Neural cell (in vitro differentiated cells): ENCODE data around the gene TMEM131. TPM values are rescaled to one million over a fixed set of nuclear protein-coding genes. Genes with fewer than 3 reads are reported as not detected.
"Not testable (repeated sequence)": the region's sequence is repeated elsewhere in the genome, so short reads cannot be mapped to it uniquely, and the experiment has no call there.

Experiments used
- H2AFZ ChIP-seq: fragments of 200-600, 300-800 bp; sonication (generic), shearing (Covaris generic); 2 replicates; pipeline ENCODE4 v1.6.0; 2014; ENCODE audit warnings: low read depth, mild to moderate bottlenecking, antibody characterized with exemption, low read length, moderate library complexity
- H3F3A ChIP-seq: fragments of 200-600 bp; shearing (Covaris generic); 2 replicates; pipeline ENCODE4 v1.6.1; 2016; ENCODE audit warnings: mild to moderate bottlenecking, moderate library complexity, mixed read lengths, antibody characterized with exemption, low read length; ENCODE audit not compliant: insufficient read depth, poor library complexity, severe bottlenecking
- H3K27ac ChIP-seq: fragments of 200-600, 300-800 bp; sonication (generic), shearing (Covaris generic); 2 replicates; pipeline ENCODE4 v1.5.1; 2014; ENCODE audit warnings: mild to moderate bottlenecking, low read length, moderate library complexity
- H3K27me3 ChIP-seq: fragments of 300-800, 200-600 bp; sonication (generic), shearing (Covaris generic); 2 replicates; pipeline ENCODE4 v1.6.0; 2014; ENCODE audit warnings: mild to moderate bottlenecking, low read depth, low read length, moderate library complexity; ENCODE audit not compliant: insufficient read depth
- H3K36me3 ChIP-seq: fragments of 300-800, 200-600 bp; sonication (generic), shearing (Covaris generic); 2 replicates; pipeline ENCODE4 v1.5.1; 2014; ENCODE audit warnings: mild to moderate bottlenecking, antibody characterized with exemption, low read length, moderate library complexity; ENCODE audit not compliant: insufficient read depth
- H3K4me2 ChIP-seq: fragments of 300-800, 200-600 bp; sonication (generic), shearing (Covaris generic); 2 replicates; pipeline ENCODE4 v1.6.0; 2014; ENCODE audit warnings: mild to moderate bottlenecking, low read length
- H3K4me3 ChIP-seq: fragments of 300-800, 200-600 bp; sonication (generic), shearing (Covaris generic); 2 replicates; pipeline ENCODE4 v1.5.1; 2014; ENCODE audit warnings: mild to moderate bottlenecking, low read length, moderate library complexity
- H3K79me2 ChIP-seq: fragments of 200-600 bp; shearing (Covaris generic); replicated peaks from 2 replicates; pipeline ENCODE4 v1.6.0; 2014; ENCODE audit warnings: mild to moderate bottlenecking, low read length, moderate library complexity; ENCODE audit not compliant: insufficient read depth
- H3K9ac ChIP-seq: fragments of 300-800, 200-600 bp; sonication (generic), shearing (Covaris generic); 2 replicates; pipeline ENCODE4 v1.6.1; 2016; ENCODE audit warnings: mild to moderate bottlenecking, low read length, mixed read lengths
- H3K9me2 ChIP-seq: fragments of 200-600 bp; shearing (Covaris generic); 2 replicates; pipeline ENCODE4 v1.6.1; 2016; ENCODE audit warnings: mild to moderate bottlenecking, low read length, mixed read lengths; ENCODE audit not compliant: insufficient read depth
- H3K9me3 ChIP-seq: fragments of 200-600, 300-800 bp; sonication (generic), shearing (Covaris generic); 2 replicates; pipeline ENCODE4 v1.6.1; 2016; ENCODE audit warnings: mild to moderate bottlenecking, mixed run types, low read length, moderate library complexity, mixed read lengths
- H4K20me1 ChIP-seq: fragments of 200-600 bp; shearing (Covaris generic); 2 replicates; pipeline ENCODE4 v1.6.1; 2016; ENCODE audit warnings: mild to moderate bottlenecking, mixed run types; ENCODE audit not compliant: insufficient read depth
- CTCF ChIP-seq: fragments of 450-650 bp; IDR thresholded peaks from 2 replicates; pipeline ENCODE4 v1.5.1; 2014; ENCODE audit warnings: antibody characterized with exemption, mild to moderate bottlenecking, moderate library complexity; ENCODE audit not compliant: poor library complexity, severe bottlenecking
- EP300 ChIP-seq: fragments of 450-650 bp; conservative IDR thresholded peaks from 2 replicates; pipeline ENCODE4 v1.6.1; 2014; ENCODE audit warnings: antibody characterized with exemption, mild to moderate bottlenecking, moderate library complexity; ENCODE audit not compliant: poor library complexity, severe bottlenecking
- EZH2 ChIP-seq: fragments of 200-600, 300-800 bp; shearing (Covaris generic), sonication (generic); IDR thresholded peaks from 2 replicates; pipeline ENCODE4 v1.6.1; 2014; ENCODE audit warnings: antibody characterized with exemption, low read length, borderline replicate concordance, mild to moderate bottlenecking; ENCODE audit not compliant: insufficient read depth, poor library complexity, severe bottlenecking
- MXI1 ChIP-seq: fragments of 450-650 bp; conservative IDR thresholded peaks from 2 replicates; pipeline ENCODE4 v1.6.1; 2014; ENCODE audit warnings: antibody characterized with exemption, mild to moderate bottlenecking; ENCODE audit not compliant: poor library complexity, severe bottlenecking
- POLR2AphosphoS5 ChIP-seq: IDR thresholded peaks from 2 replicates; pipeline ENCODE4 v1.6.1; 2012
- RAD21 ChIP-seq: fragments of 450-650 bp; conservative IDR thresholded peaks from 2 replicates; pipeline ENCODE4 v1.6.1; 2014; ENCODE audit warnings: antibody characterized with exemption, mild to moderate bottlenecking, moderate library complexity
- REST ChIP-seq: IDR thresholded peaks from 2 replicates; pipeline ENCODE4 v1.6.1; 2012; ENCODE audit warnings: borderline replicate concordance
- SMC3 ChIP-seq: fragments of 450-650 bp; conservative IDR thresholded peaks from 2 replicates; pipeline ENCODE4 v1.6.1; 2014; ENCODE audit warnings: antibody characterized with exemption, mild to moderate bottlenecking, moderate library complexity; ENCODE audit not compliant: poor library complexity
- TAF1 ChIP-seq: IDR thresholded peaks from 2 replicates; pipeline ENCODE4 v1.6.1; 2012; ENCODE audit warnings: low read depth
- polyA plus RNA-seq: library from polyadenylated mRNA; depleted of rRNA; stranded (reverse); fragments of >200 nt; gene quantifications from 2 replicates; pipeline ENCODE4 v1.2.3, GENCODE V29; 2014

TMEM131 gene
- polyA plus RNA-seq, 1 donor from 2014 or later, result 9.6 TPM

GRCh38 chr2:97900806-97901205, 94.9 kb downstream of the TMEM131 start:
- Histone ChIP-seq H3K9me2 (no peaks in the 10 kb centered on the region), H3K36me3 (no peaks in the 10 kb centered on the region), H3K9ac (no peak overlapping the region), H3K79me2 (no peaks in the 10 kb centered on the region), H3K4me3 (no peak overlapping the region), H2AFZ (no peak overlapping the region), H3K27ac (no peak overlapping the region), H3K27me3 (no peaks in the 10 kb centered on the region), H3K9me3 (no peaks in the 10 kb centered on the region), H3F3A (no peaks in the 10 kb centered on the region), H3K4me2 (no peak overlapping the region), H4K20me1 (no peaks in the 10 kb centered on the region)
- TF ChIP-seq SMC3 (no peak), CTCF (no peak), EZH2 (no peak), RAD21 (no peak), POLR2AphosphoS5 (no peak), REST (no peak), TAF1 (no peak), EP300 (no peak), MXI1 (no peak)

DNA sequence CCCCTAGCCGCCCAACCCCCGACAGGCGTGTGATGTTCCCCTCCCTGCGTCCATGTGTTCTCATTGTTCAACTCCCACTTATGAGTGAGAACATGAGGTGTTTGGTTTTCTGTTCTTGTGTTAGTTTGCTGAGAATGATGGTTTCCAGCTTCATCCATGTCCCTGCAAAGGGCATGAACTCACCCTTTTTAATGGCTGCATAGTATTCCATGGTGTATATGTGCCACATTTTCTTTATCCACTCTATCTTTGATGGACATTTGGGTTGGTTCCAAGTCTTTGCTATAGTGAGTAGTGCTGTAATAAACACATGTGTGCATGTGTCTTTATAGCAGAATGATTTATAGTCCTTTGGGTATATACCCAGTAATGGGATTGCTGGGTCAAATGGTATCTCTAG, 102.7 kb downstream of the TMEM131 start:
- not testable (repeated sequence) for H3K79me2 ChIP-seq, H3K27me3 ChIP-seq, H3K9me3 ChIP-seq, H2AFZ ChIP-seq, H4K20me1 ChIP-seq, H3F3A ChIP-seq, H3K27ac ChIP-seq, H3K9ac ChIP-seq, H3K9me2 ChIP-seq, H3K36me3 ChIP-seq, H3K4me3 ChIP-seq, H3K4me2 ChIP-seq

GRCh38 chr2:97891611-97892010, 104.1 kb downstream of the TMEM131 start:
- TF ChIP-seq MXI1 (no peak), TAF1 (no peak), REST (no peak)
- no peak overlapping the region for H3K4me2 ChIP-seq
- no peaks in the 10 kb centered on the region for H3K9me2 ChIP-seq

More at GRCh38 chr2:97891611-97892010, 104.1 kb downstream of the TMEM131 start:
- H3K27me3 ChIP-seq, result no peaks in the 10 kb centered on the region
- H3K36me3 ChIP-seq, result peaks cover 3% of the 10 kb centered on the region
- no peaks in the 10 kb centered on the region for H4K20me1 ChIP-seq
- no peaks in the 10 kb centered on the region for H3F3A ChIP-seq
- H3K79me2 ChIP-seq, result no peaks in the 10 kb centered on the region
- H3K9ac ChIP-seq, result no peak overlapping the region
- no peak overlapping the region for H2AFZ ChIP-seq
- no peak overlapping the region for H3K4me3 ChIP-seq
- H3K9me3 ChIP-seq, result peaks cover under 1% of the 10 kb centered on the region
- H3K27ac ChIP-seq, result no peak overlapping the region
